Globus pallidus (tissue), 1 donor: ENCODE measurements around the gene MAN2C1.
A peak's percentile ranks its signal among the peaks of the same experiment; 100 is the strongest.
"Not testable (repeated sequence)": the region's sequence is repeated elsewhere in the genome, so short reads cannot be mapped to it uniquely, and the experiment has no call there.

Experiments used
- DNase-seq: peaks from one replicate; pipeline ENCODE4 v3.0.0-alpha.2; 2015; ENCODE audit warnings: low spot score

Gene MAN2C1

DNA sequence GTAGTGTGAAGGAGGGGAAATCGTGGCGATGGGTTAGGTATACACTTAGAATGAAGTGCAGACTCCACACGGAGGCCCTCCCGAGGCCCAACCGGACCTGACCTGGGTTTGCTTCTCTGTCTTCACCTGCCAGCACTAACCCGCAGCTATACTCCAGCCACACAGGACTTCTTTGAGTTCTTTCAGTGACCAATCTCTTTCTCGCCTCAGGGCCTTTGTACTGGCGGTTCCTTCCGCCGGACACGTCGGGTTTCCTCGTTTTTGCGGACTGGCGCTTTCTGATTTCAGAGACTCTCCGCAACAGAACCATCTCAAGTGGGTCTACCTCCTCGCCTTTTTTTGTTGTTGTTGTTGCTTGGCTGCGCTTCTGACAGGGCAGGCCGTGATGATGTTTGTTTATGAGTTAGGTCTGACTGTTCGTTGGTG lies 21.6 kb downstream of the MAN2C1 start, which contains the start of gene NEIL1:
Gene NEIL1, plus strand, starts transcription at position 244 of the 426 bp plus-strand sequence. CDS start 1,867 bp downstream, outside the sequence.
- no peak for DNase-seq

GRCh38 chr15:75343953-75344352 lies 24.5 kb downstream of the MAN2C1 start:
- not testable (repeated sequence) for DNase-seq

DNA sequence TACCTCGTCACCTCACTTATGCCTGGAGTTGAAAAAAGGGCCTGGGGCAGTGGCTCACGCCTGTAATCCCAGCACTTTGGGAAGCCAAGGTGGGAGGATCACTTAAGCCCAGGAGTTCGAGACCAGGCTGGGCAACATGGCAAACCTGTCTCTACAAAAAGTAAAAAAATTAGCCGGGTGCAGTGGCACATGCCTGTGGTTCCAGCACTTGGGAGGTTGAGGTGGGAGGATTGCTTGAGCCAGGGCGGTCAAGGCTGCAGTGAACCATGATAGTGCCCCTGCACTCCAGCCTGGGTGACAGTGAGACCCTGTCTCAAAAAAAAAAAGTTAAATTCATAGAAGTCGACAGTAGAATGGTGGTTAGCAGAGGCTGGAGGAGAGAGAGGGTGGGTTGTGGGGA lies 26.2 kb downstream of the MAN2C1 start:
- DNase-seq: no peak

- no peak for DNase-seq
Measured at GRCh38 chr15:75339531-75340240, 28.7 kb downstream of the MAN2C1 start.

DNA sequence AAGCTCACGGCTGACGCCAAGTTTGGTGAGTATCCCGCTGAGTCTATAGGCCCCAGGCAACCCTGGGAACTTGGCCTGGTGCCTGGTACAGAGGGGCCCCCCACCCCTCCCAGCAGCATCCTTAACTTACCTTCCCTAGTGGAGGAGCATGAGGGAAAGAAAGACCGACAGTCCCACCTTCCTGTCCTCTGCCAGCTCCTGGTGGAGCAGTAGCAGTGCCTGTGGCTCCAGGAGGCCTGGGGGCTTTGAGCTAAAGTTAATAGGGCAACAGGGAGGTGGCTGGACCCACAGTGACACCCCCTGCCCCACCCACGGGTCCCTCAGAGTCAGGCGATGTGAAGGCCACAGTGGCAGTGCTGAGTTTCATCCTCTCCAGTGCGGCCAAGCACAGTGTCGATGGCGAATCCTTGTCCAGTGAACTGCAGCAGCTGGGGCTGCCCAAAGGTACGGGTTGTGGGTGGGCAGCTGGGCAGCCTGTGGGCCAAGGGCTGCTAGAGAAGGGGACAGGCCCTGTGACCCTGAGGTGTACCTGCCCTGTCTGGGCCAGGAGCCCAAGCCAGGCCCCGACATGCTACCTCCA lies 29.7 kb downstream of the MAN2C1 start:
- DNase-seq: no peak

- DNase-seq: peak; percentile 91
Measured at GRCh38 chr15:75335705-75336355, 32.6 kb downstream of the MAN2C1 start, which contains the start of gene COMMD4. COMMD4 (plus strand) TSS chr15:75336063; CDS start chr15:75336090, 27 bp downstream.

DNA sequence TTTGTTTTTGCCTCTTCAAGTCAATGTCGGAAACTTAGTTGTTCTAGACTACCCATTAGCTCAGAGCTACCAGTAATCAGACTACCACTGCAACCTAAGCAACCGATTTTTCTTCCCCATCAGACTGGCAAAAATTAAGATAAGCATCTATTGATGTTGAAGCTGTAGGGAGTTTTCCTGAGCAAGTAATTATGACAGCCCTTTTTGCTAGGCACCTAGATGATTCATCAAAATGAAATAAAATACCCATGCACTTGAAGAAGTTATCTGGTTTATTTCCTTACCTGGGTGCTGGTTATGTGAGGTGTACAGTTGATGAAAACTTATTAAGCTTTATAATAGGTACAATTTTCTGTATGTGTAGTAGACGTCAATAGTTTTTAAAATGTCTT lies 33.1 kb downstream of the MAN2C1 start:
- DNase-seq: no peak

DNA sequence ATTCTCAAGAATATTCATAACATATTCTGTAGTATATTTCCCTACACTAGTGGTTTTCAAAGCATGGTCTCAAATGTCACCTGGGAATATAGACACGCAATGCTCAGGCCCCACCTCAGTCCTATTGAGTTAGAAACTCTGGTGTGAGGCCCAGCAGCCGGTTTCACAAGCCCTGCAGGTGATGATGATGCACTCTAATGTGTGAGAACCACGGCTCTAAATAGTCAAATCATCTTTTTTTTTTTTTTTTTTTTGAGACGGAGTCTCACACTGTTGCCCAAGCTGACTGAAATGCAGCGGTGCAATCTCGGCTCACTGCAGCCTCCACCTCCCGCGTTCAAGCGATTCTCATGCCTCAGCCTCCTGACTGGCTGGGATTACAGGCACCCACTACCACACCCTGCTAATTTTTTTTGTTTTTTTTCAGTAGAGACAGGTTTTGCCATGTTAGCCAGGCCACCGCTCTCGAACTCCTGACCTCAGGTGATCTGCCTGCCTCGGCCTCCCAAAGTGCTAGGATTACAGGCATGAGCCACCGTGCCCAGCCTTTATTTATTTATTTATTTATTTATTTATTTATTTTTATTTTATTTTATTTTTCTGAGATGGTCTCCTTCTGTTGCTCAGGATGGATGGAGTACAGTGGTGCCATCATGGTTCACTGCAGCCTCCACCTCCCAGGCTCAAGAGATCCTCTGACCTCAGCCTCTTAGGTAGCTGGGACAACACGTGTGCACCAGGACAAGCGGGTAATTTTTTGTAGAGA lies 34.6 kb downstream of the MAN2C1 start:
- DNase-seq: not testable (repeated sequence)

GRCh38 chr15:75332093-75332492 lies 36.3 kb downstream of the MAN2C1 start:
- DNase-seq: not testable (repeated sequence)

- no peak for DNase-seq
Measured at GRCh38 chr15:75329571-75329970, 38.8 kb downstream of the MAN2C1 start.

DNA sequence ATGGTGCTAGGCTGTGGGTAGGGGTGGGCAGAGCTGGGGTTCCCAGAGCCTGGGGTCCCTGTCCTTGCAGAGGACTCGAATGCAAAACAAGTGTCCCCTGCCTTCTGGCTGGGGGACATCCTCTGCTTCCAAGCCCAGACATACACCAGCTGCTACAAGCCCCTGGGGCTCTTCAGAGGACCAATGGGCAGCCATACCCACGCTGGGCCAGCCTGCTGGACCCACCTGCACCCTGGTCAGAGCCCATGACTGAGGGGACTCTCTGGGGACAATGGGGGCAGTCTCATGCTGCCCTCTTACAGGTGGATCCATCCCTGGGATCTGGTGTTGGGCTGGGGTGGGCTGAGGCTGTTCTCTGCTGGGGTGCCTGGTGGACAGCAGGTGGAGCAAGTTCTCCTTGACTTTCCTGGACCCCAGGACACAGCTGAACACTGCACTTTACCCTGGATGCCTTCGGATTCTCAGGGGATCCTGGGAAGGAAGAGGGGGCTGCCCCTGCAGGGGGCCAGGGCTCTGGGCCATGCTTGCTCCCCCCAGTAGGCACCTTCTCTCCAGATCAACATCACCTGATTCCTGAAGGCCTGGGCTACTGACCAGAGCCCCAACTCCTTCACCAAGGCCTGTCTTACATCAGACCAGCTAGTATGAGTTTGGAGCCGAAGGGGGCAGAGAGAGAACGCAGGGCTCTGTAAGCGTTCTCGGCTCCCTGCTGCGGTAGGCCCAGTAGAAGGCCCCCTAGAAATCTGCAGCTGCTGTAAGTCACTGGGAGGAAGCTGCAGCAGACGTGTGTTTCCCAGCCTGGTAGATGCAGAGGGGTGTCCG lies 39.7 kb downstream of the MAN2C1 start:
- no peak for DNase-seq

DNA sequence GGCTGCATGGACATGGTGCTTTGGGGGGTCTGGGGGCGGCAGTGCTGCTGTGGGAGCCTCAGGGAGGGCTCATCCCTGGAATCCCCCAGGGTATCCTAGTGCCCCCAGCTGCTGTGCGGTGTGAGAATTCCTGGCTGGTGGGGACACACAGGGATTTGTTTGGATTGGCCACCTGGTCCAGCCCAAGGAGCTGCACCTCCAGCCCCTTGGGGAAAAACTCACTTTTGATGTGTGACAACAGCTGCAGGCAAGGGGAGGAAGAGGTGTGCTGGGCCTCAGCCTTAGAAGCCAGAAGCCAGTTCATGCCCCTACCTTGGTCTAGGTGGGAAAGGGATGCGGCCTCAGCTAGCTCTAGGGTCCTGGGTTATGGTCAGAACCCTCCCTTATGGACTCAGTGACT lies 40.9 kb downstream of the MAN2C1 start:
- no peak for DNase-seq

DNA sequence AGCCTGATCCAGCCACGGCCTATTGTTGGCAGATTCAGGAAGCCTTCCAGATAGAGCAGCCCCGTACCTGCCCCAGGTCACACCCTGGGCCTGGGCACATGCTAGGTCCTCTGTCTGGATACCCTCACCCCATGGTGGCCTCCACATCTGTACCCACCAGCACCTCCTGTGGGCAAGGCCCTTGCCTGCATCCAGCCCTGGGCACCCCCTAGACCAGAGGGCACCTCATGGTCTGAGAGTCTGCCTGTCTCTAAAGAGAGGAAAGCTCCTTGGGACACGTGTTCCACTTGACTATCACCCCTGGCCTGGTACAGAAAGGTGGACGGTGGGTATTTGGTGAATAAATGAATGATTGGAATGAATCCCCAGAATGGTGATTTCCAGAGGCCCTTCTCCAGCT lies 41.4 kb downstream of the MAN2C1 start:
- no peak for DNase-seq

- DNase-seq: no peak
Measured at GRCh38 chr15:75325922-75326321, 42.5 kb downstream of the MAN2C1 start.

- no peak for DNase-seq
Measured at GRCh38 chr15:75321711-75322110, 46.7 kb downstream of the MAN2C1 start.

DNA sequence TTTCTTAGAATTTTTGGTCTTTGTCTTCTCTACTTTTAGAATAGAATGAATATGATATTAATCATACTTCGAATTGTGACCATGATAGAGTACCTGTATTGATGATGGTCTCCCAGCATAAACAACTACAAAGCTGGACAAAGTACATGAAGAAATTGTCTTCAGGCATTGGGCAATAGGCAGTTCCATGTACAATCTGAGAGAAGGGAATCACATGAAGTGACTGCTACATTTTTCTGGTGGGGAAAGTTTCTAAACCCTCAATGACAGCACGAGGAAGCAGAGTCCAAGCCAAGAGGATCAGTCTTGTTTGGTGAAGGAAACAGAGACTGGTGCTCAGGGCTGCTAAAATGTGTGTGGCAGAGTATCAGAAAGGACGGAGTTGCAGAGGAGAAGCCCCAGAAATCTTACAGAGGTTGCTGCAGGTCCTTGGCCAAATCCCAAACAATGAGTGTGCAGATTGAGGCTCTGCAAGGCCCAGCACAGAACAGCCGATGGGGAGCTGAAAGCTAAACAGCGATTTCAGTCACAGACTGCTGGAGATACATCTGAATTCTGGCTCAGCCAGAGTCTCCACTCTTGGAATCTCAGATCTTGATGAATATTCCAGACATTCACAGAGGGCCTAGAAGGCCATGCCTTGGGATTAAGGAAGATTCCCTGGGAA lies 49.0 kb downstream of the MAN2C1 start:
- not testable (repeated sequence) for DNase-seq

- no peak for DNase-seq
Measured at GRCh38 chr15:75314552-75315290, 53.7 kb downstream of the MAN2C1 start.

- DNase-seq: no peak
Measured at GRCh38 chr15:75313116-75313845, 55.1 kb downstream of the MAN2C1 start.

DNA sequence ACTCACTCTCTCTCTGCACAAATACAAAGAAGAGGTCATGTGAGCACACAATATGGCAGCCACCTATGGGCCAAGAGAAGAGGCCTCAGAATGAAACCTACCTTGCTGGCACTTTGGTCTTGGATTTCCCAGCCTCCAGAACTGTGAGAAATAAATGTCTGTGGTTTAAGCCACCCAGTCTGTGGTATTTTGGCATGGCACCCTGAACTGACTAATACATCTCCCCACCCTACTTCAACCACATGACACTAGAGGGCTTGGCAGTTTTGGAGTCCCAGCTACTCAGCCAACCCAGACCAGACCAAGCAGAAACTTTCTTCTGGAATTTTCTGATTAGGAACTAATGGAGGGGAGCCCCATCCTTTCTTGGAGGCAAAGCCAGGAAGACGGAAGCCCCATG lies 55.9 kb downstream of the MAN2C1 start:
- not testable (repeated sequence) for DNase-seq
